ENCODE data around the gene SSR4. TPM values are rescaled to one million over a fixed set of nuclear protein-coding genes. Genes with fewer than 3 reads are reported as not detected.

SSR4 gene
- total RNA-seq, 1 experiment from 2014 or later: 182 TPM

DNA sequence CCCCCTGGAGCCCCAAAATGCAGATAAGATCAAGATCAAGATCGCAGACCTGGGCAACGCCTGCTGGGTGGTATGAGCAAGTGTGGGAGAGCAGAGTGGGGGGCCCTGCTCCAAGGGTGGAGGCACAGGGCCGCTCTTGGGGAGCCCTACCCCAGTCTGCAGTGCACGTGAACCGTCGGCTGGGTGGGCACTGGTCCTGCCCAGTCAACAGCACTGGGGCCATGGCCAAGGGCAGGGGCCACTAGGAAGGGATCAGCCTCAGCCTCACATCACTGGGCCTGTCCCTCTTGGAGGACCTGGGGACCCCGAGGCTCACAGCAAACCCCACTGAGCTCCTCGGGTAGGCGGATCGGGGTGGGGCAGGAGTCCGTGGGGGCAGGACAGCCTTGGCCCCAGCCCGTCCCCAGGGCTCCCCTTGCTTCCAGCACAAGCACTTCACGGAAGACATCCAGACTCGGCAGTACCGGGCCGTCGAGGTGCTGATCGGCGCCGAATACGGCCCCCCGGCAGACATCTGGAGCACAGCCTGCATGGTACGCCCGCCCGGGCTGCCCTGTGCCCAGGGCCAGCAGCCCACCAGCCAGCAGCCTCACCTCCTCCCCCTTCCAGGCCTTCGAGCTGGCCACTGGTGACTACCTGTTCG is 10.0 kb upstream of the SSR4 start:
- ChIA-PET POLR2A (no interaction called here), RAD21 (ENCODE audit: low non-redundant PET in 1 of 2, low total read pairs in 2 of 2, uncharacterized antibody in 2 of 2, unreplicated experiment in 2 of 2) (no interaction called here)

DNA sequence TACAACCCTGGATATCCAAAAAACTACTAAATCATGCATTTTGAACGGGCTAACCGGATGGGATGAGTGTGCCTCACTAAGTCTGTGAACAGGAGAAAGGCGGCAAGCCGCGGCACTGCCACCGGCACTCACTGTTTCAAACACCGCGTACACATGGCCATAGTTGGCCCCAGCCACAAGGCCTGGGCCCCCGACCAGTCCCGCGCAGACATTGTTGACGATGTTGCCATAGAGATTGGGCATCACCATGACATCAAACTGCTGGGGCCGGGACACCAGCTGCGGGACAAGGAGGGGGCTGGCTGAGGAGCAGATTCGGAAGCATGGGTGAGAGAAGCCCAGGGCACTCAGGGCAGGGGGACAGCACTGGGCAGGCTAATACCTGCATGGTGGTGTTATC is 7.8 kb upstream of the SSR4 start:
- Histone ChIP-seq H4K20me1 (ENCODE audit: insufficient read depth) (no peaks in the 10 kb centered on the region), H3K36me3 (ENCODE audit: control insufficient read depth in 1 of 2, insufficient read depth in 2 of 2, low read length in 2 of 2) (no peaks in the 10 kb centered on the region; a peak in 1 of 4 replicates), H3K9ac (ENCODE audit: low read length) (no peak overlapping the region), H3K4me3 (replicated peaks in 1 of 2; ENCODE audit: low read depth in 1 of 2, low read length in 2 of 2) (no peak overlapping the region), H2AFZ (ENCODE audit: low read depth, low read length, poor library complexity, severe bottlenecking) (no peak overlapping the region), H3K27ac (ENCODE audit: low read depth, low read length) (no peak overlapping the region), H3K9me3 (ENCODE audit: control insufficient read depth in 1 of 2, insufficient read depth in 1 of 2, low read depth in 1 of 2, low read length in 2 of 2) (no peaks in the 10 kb centered on the region), H3K9me2 (ENCODE audit: insufficient read depth) (no peaks in the 10 kb centered on the region), H3K79me2 (ENCODE audit: insufficient read depth, low read length) (peaks cover 4% of the 10 kb centered on the region; the same call in 1 of the 2 replicates), H3K4me2 (ENCODE audit: low read length) (no peak overlapping the region), H3K27me3 (ENCODE audit: insufficient read depth, low read length) (no peaks in the 10 kb centered on the region), H3K4me1 (ENCODE audit: control insufficient read depth in 1 of 2, insufficient read depth in 2 of 2, low read length in 2 of 2) (no peaks in the 10 kb centered on the region)
- intact Hi-C loops (cut with micrococcal nuclease): no loop called here
- no TSS peak for BruUV-seq (replicated peaks)
- no peak for DNase-seq (ENCODE audit: low read depth, low spot score)
- RAD21 ChIA-PET (ENCODE audit: low non-redundant PET in 1 of 2, low total read pairs in 2 of 2, uncharacterized antibody in 2 of 2, unreplicated experiment in 2 of 2): no interaction called here
- TF ChIP-seq SP1 (IDR thresholded peaks at IDR 0.05; ENCODE audit: low read depth) (no peak), EGR1 (IDR thresholded peaks at IDR 0.05; ENCODE audit: low read depth) (no peak), TCF7L2 (IDR thresholded peaks at IDR 0.05; ENCODE audit: borderline replicate concordance, extremely low read depth, insufficient read depth, insufficient read length) (no peak), EZH2 (IDR thresholded peaks at IDR 0.05) (no peak), CEBPB (IDR thresholded peaks at IDR 0.05; ENCODE audit: low read depth) (no peak), CBX3 (IDR thresholded peaks at IDR 0.05; ENCODE audit: low read depth) (no peak)
- TF ChIP-seq, protein P1, sequence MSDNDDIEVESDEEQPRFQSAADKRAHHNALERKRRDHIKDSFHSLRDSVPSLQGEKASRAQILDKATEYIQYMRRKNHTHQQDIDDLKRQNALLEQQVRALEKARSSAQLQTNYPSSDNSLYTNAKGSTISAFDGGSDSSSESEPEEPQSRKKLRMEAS (IDR thresholded peaks at IDR 0.05): no peak
- TF ChIP-seq, protein P2, sequence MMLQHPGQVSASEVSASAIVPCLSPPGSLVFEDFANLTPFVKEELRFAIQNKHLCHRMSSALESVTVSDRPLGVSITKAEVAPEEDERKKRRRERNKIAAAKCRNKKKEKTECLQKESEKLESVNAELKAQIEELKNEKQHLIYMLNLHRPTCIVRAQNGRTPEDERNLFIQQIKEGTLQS (IDR thresholded peaks at IDR 0.05): no peak
- TF ChIP-seq, protein P3, sequence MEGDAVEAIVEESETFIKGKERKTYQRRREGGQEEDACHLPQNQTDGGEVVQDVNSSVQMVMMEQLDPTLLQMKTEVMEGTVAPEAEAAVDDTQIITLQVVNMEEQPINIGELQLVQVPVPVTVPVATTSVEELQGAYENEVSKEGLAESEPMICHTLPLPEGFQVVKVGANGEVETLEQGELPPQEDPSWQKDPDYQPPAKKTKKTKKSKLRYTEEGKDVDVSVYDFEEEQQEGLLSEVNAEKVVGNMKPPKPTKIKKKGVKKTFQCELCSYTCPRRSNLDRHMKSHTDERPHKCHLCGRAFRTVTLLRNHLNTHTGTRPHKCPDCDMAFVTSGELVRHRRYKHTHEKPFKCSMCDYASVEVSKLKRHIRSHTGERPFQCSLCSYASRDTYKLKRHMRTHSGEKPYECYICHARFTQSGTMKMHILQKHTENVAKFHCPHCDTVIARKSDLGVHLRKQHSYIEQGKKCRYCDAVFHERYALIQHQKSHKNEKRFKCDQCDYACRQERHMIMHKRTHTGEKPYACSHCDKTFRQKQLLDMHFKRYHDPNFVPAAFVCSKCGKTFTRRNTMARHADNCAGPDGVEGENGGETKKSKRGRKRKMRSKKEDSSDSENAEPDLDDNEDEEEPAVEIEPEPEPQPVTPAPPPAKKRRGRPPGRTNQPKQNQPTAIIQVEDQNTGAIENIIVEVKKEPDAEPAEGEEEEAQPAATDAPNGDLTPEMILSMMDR (IDR thresholded peaks at IDR 0.05 in 2 of 3, conservative IDR thresholded peaks at IDR 0.05 in 1 of 3; ENCODE audit: borderline replicate concordance in 1 of 3, insufficient read depth in 1 of 3, low read depth in 2 of 3, low read length in 2 of 3): no peak
- POLR2A ChIA-PET: no interaction called here
- CTCF ChIA-PET: no interaction called here
- no peak for ATAC-seq

More for the DNA sequence above, 10.0 kb upstream of the SSR4 start:
- ATAC-seq: no peak
- no peaks in the 10 kb centered on the region for H3K9me3 ChIP-seq (ENCODE audit: control insufficient read depth in 1 of 2, insufficient read depth in 1 of 2, low read depth in 1 of 2, low read length in 2 of 2)
- H3K9ac ChIP-seq (ENCODE audit: low read length): no peak overlapping the region
- no peak overlapping the region for H3K4me2 ChIP-seq (ENCODE audit: low read length)
- H2AFZ ChIP-seq (ENCODE audit: low read depth, low read length, poor library complexity, severe bottlenecking): no peak overlapping the region
- H3K9me2 ChIP-seq (ENCODE audit: insufficient read depth): no peaks in the 10 kb centered on the region
- TF ChIP-seq YY1 (IDR thresholded peaks at IDR 0.05; ENCODE audit: extremely low read depth, insufficient replicate concordance, low read depth, low read length) (no peak), ELF1 (IDR thresholded peaks at IDR 0.05; ENCODE audit: borderline replicate concordance, low read depth) (no peak), CEBPB (IDR thresholded peaks at IDR 0.05; ENCODE audit: low read depth) (no peak), JUND (IDR thresholded peaks at IDR 0.05) (no peak)
- TF ChIP-seq, protein P3 (IDR thresholded peaks at IDR 0.05 in 2 of 3, conservative IDR thresholded peaks at IDR 0.05 in 1 of 3; ENCODE audit: borderline replicate concordance in 1 of 3, insufficient read depth in 1 of 3, low read depth in 2 of 3, low read length in 2 of 3): no peak
- DNase-seq (ENCODE audit: low read depth, low spot score): no peak
- H3K79me2 ChIP-seq (ENCODE audit: insufficient read depth, low read length): no peaks in the 10 kb centered on the region
- H4K20me1 ChIP-seq (ENCODE audit: insufficient read depth): no peaks in the 10 kb centered on the region
- H3K27ac ChIP-seq (ENCODE audit: low read depth, low read length): no peak overlapping the region
- no peaks in the 10 kb centered on the region for H3K27me3 ChIP-seq (ENCODE audit: insufficient read depth, low read length)
- H3K36me3 ChIP-seq (ENCODE audit: control insufficient read depth in 1 of 2, insufficient read depth in 2 of 2, low read length in 2 of 2): no peaks in the 10 kb centered on the region; a peak in 1 of 4 replicates
- CTCF ChIA-PET: no interaction called here
- no TSS peak for BruUV-seq (replicated peaks)
- H3K4me1 ChIP-seq (ENCODE audit: control insufficient read depth in 1 of 2, insufficient read depth in 2 of 2, low read length in 2 of 2): no peaks in the 10 kb centered on the region
- H3K4me3 ChIP-seq (replicated peaks in 1 of 2; ENCODE audit: low read depth in 1 of 2, low read length in 2 of 2): no peak overlapping the region
- intact Hi-C loops (cut with micrococcal nuclease): no loop called here

Measured in HCT116 (cell line).